Measurements from ENCODE around the gene ZNF750.
A peak's percentile ranks its signal among the peaks of the same experiment; 100 is the strongest.

Gene ZNF750

GRCh38 chr17:82839617-82840292 is at the start of gene ZNF750:
TSS of gene ZNF750 (minus strand) at chr17:82840022. CDS start at chr17:82832454, 7,568 bp downstream.
- DNase-seq, result no peak

- DNase-seq, result no peak
Measured at GRCh38 chr17:82888583-82889495, 49.0 kb upstream of the ZNF750 start.

- DNase-seq, result peak; percentile 84
Measured at GRCh38 chr17:82887255-82888164, 47.7 kb upstream of the ZNF750 start.

DNA sequence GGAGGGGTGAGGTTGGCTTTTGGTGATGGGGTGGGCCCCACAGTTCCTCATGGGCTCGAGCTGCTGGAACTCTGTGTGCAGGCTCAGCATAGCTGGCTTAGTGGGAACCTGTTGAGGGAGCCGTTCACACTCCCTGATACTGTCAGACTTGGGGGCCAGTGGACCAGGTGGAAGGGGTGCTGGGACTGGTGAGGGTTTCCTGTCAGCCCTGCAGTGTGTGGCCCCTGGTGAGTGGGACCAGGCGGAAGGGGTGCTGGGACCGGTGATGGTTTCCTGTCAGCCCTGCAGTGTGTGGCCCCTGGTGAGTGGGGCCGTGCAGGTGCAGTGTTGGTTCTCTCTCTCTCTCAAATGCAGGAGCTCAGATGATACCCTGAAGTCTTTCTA is 45.1 kb upstream of the ZNF750 start:
- no peak for DNase-seq

GRCh38 chr17:82884341-82884969 is 44.6 kb upstream of the ZNF750 start:
- DNase-seq, result no peak

- DNase-seq, result no peak
Measured at GRCh38 chr17:82883419-82884031, 43.7 kb upstream of the ZNF750 start.

- DNase-seq, result no peak
Measured at GRCh38 chr17:82882715-82883418, 43.0 kb upstream of the ZNF750 start.

- no peak for DNase-seq
Measured at GRCh38 chr17:82881900-82882714, 42.3 kb upstream of the ZNF750 start.

GRCh38 chr17:82881324-82881823 is 41.6 kb upstream of the ZNF750 start:
- no peak for DNase-seq

DNA sequence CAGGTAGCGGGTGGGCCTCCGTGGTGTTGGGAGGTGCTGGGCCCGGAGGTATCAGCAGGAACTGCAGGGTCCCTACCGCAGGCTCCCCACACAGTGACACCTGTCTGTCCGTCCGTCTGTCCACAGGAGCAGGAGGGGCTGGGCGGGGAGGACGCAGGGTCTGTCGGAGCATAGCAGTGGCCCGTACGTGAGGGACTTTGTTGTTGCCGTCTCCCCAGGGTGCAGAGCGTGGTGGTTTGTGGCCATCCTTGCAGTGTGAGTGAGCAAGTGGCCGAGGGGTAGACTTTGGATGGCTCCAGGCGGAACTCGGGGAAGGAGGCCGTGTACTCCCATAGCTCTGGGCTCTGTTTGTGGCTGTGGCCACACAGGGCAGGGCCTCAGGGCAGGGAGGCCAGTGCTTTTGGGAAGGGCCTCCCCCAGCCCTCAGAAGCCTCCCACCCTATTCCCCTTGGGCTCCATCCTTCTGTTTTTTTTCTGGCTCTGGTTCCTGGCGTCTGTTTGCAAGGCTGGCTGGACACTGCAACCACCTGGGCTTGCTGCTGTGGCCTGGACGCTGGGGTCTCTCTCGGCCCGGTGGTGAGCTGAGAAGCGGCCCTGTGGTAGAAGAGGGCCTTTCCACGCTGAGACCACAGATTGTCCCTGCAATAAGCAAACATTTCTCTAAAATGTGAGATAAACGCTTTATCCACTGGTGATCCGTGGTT is 41.0 kb upstream of the ZNF750 start:
- DNase-seq, result no peak

DNA sequence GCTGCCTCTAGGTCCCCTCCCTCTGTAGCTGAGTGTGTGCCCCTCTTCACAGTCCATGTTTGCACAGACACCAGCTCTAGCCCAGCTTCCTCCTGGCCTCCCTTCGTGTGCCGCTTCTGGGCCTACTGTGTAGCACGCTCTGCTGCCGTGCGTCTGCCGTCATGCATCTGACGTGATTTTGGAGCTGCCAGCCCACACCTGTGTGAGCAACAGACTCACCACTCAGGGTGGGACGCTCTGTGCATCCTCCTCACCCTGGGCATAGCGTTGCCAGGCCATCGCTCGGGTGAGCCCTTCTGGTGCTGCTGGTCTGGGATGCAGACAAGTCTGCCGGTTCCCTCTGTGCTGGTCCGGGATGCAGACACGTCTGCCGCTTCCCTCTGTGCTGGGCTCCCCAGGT is 39.4 kb upstream of the ZNF750 start:
- DNase-seq, result no peak

- peak; percentile 87 for DNase-seq
Measured at GRCh38 chr17:82878527-82878926, 38.7 kb upstream of the ZNF750 start.

- peak; percentile 27 for DNase-seq
Measured at GRCh38 chr17:82876602-82877379, 37.0 kb upstream of the ZNF750 start.

GRCh38 chr17:82876149-82876548 is 36.3 kb upstream of the ZNF750 start:
- DNase-seq, result no peak

GRCh38 chr17:82875407-82875856 is 35.6 kb upstream of the ZNF750 start:
- no peak for DNase-seq

DNA sequence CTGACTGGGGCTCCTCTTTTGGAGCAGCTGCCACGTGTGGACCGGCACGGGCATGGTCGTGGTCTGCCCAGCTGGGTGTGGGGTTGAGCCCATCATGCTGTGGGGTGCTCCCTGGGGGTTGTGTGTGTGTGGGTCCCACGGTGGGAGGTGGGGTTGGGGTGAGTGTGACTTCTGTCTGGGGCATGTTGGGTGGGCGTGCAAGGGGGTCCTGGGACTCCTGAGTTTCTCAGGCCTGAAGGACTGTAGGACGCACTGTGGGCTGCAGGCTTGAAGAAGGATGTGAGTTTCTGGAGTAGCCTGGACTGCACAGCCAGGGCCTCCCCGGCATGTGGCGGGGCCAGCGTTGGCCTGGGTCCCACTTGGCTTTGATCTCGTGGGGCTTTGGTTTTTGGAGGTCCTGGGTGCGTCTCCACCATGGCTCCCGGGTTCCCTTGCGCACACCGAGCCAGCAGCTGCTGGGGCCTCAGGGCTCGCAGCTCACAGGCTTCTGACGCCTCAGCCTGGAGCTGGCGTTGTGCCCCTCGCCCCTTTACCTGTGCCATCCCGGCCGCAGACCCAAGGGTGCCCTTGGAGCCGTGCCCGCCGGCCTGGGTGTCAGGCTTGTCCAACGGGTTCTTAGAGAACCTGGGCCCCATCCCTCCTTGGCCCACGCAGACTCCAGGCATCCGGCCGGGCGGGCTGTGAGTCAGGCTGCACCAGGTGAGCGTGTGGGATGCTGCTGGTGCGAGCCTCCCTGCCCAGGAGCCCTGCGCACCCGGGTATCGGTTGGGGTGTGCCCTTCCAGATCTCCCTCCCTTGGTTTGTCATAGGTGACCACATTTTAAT is 34.4 kb upstream of the ZNF750 start:
- no peak for DNase-seq

DNA sequence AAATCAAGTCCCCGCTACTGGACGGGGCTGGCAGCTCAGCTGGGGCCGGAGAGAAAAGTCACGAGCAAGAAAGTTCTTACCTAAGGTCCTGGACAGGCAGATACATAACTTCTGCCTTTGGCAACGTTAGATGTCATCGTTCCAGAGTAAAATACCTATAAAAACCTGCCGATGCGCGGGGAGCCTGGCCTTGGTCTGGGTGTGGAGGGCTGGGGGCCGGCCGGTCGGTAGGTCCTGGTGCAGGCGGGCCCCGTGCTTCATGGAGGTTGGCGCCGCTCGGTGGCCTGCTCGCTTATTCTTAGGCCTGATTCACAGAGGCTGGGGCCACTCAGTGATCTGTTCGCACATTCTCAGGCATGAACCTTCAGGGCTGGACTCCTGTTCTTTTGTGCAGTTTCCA is 33.7 kb upstream of the ZNF750 start:
- DNase-seq, result no peak

All from MV-4-11 (cell line).